ENCODE data around the gene CHORDC1. TPM values are rescaled to one million over a fixed set of nuclear protein-coding genes. Genes with fewer than 3 reads are reported as not detected.

Gene CHORDC1
- total and polyA plus RNA-seq, 2 of the 13 experiments (the other 11 are each of a cell fraction or from before 2014, with no cell fraction given), result 19.1 to 73.5 TPM

DNA sequence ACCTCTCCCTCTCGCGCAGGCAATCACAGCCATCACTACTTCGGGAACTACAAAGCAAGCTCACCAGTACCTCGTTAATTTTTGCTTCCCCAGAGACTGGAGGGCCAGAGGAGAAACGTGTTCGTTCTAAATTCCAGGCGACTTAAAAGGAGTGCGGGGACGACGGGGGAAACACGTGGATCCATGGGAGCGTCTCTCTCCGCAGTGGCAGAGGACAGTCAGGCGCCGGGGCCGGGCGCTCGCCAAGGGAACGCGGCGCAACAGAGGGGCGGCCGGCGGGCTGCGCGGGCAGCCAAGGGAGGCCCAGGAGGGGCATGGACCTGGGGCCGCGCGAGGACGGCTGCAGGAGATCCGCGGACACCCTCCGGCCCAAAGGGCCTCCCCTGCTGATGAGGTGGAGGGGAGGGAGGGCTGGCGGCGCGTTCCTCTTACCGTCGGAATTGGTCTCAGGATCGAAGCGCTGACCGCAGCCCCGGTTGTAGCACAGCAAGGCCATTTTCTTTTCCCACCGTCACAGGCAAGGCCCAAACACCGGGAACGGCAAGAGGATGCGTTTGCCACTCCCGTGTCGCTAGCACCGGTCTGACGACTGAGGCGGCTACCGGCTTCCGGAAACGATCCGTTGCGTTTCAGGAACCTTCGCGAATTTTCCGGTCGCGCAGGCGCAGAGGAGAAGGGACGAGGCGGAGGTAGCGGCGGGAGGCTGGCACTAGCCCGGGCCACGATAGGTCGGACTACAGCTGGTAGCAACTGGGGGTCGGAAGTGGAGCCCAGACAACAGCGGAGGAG is at the start of gene CHORDC1 (continued):
- TF ChIP-seq, protein P1, sequence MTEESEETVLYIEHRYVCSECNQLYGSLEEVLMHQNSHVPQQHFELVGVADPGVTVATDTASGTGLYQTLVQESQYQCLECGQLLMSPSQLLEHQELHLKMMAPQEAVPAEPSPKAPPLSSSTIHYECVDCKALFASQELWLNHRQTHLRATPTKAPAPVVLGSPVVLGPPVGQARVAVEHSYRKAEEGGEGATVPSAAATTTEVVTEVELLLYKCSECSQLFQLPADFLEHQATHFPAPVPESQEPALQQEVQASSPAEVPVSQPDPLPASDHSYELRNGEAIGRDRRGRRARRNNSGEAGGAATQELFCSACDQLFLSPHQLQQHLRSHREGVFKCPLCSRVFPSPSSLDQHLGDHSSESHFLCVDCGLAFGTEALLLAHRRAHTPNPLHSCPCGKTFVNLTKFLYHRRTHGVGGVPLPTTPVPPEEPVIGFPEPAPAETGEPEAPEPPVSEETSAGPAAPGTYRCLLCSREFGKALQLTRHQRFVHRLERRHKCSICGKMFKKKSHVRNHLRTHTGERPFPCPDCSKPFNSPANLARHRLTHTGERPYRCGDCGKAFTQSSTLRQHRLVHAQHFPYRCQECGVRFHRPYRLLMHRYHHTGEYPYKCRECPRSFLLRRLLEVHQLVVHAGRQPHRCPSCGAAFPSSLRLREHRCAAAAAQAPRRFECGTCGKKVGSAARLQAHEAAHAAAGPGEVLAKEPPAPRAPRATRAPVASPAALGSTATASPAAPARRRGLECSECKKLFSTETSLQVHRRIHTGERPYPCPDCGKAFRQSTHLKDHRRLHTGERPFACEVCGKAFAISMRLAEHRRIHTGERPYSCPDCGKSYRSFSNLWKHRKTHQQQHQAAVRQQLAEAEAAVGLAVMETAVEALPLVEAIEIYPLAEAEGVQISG (CRISPR knock-in tag; IDR thresholded peaks at IDR 0.05), result peak; percentile 67
- peak; percentile 32; the same call in 1 of the 2 replicates for TF ChIP-seq MEIS2 (CRISPR knock-in tag; IDR thresholded peaks at IDR 0.05)
- TF ChIP-seq, protein P2, sequence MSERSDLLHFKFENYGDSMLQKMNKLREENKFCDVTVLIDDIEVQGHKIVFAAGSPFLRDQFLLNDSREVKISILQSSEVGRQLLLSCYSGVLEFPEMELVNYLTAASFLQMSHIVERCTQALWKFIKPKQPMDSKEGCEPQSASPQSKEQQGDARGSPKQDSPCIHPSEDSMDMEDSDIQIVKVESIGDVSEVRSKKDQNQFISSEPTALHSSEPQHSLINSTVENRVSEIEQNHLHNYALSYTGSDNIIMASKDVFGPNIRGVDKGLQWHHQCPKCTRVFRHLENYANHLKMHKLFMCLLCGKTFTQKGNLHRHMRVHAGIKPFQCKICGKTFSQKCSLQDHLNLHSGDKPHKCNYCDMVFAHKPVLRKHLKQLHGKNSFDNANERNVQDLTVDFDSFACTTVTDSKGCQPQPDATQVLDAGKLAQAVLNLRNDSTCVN (CRISPR knock-in tag; IDR thresholded peaks at IDR 0.05; ENCODE audit: borderline replicate concordance), result no peak
- TF ChIP-seq, protein P3, sequence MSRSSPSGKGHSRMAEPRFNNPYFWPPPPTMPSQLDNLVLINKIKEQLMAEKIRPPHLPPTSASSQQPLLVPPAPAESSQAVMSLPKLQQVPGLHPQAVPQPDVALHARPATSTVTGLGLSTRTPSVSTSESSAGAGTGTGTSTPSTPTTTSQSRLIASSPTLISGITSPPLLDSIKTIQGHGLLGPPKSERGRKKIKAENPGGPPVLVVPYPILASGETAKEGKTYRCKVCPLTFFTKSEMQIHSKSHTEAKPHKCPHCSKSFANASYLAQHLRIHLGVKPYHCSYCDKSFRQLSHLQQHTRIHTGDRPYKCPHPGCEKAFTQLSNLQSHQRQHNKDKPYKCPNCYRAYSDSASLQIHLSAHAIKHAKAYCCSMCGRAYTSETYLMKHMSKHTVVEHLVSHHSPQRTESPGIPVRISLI (CRISPR knock-in tag; IDR thresholded peaks at IDR 0.05; ENCODE audit: borderline replicate concordance), result 0 out of 2 replicates have a peak, but pooled peaks have one; percentile 21
- TF ChIP-seq SOX13 (IDR thresholded peaks at IDR 0.05), result no peak
- TF ChIP-seq SOX13 (CRISPR knock-in tag; conservative IDR thresholded peaks at IDR 0.05 in 1 of 2, IDR thresholded peaks at IDR 0.05 in 1 of 2), result peak in 1 of 2 experiments; percentile 32; a peak in 1 of 4 replicates
- no peak for TF ChIP-seq NBN (conservative IDR thresholded peaks at IDR 0.05)
- TF ChIP-seq HNRNPL (IDR thresholded peaks at IDR 0.05; ENCODE audit: low read depth, low read length), result 0 out of 2 replicates have a peak, but pooled peaks have one; percentile 41
- TF ChIP-seq ZNF263 (CRISPR knock-in tag; IDR thresholded peaks at IDR 0.05), result no peak
- TF ChIP-seq ZNF816 (CRISPR knock-in tag; IDR thresholded peaks at IDR 0.05; ENCODE audit: borderline replicate concordance), result peak; percentile 43; the same call in 1 of the 2 replicates
- TF ChIP-seq, protein P4, sequence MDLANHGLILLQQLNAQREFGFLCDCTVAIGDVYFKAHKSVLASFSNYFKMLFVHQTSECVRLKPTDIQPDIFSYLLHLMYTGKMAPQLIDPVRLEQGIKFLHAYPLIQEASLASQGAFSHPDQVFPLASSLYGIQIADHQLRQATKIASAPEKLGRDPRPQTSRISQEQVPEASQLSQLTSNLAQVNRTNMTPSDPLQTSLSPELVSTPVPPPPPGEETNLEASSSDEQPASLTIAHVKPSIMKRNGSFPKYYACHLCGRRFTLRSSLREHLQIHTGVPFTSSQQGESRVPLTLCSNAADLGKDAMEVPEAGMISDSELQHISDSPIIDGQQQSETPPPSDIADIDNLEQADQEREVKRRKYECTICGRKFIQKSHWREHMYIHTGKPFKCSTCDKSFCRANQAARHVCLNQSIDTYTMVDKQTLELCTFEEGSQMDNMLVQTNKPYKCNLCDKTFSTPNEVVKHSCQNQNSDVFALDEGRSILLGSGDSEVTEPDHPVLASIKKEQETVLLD (CRISPR knock-in tag; IDR thresholded peaks at IDR 0.05; ENCODE audit: low read depth), result peak; percentile 70; the same call in 1 of the 2 replicates
- peak; percentile 71; the same call in 1 of the 2 replicates for TF ChIP-seq ZNF557 (CRISPR knock-in tag; IDR thresholded peaks at IDR 0.05)
- no peak for TF ChIP-seq ZNF530 (CRISPR knock-in tag; IDR thresholded peaks at IDR 0.05; ENCODE audit: low read depth)
- TF ChIP-seq, protein P5, sequence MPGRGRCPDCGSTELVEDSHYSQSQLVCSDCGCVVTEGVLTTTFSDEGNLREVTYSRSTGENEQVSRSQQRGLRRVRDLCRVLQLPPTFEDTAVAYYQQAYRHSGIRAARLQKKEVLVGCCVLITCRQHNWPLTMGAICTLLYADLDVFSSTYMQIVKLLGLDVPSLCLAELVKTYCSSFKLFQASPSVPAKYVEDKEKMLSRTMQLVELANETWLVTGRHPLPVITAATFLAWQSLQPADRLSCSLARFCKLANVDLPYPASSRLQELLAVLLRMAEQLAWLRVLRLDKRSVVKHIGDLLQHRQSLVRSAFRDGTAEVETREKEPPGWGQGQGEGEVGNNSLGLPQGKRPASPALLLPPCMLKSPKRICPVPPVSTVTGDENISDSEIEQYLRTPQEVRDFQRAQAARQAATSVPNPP (CRISPR knock-in tag; IDR thresholded peaks at IDR 0.05), result peak; percentile 74; the same call in 1 of the 2 replicates
